ENCODE data around the gene PGGHG.

Gene PGGHG

GRCh38 chr11:286977-287820 lies 1.7 kb upstream of the PGGHG start:
- DNase-seq, result peak; percentile 77

- peak; percentile 74 for DNase-seq
These were observed 977 bp upstream of the PGGHG start for GRCh38 chr11:287821-288477.

GRCh38 chr11:289398-289711 lies 429 bp downstream of the PGGHG start:
- DNase-seq, result peak; percentile 45

GRCh38 chr11:289712-290620 lies 1.0 kb downstream of the PGGHG start:
- peak; percentile 28 for DNase-seq

- DNase-seq, result peak; percentile 27
These were observed 1.8 kb downstream of the PGGHG start for GRCh38 chr11:290621-291231.

GRCh38 chr11:291281-292210 lies 2.6 kb downstream of the PGGHG start:
- DNase-seq, result peak; percentile 30

GRCh38 chr11:292211-293121 lies 3.5 kb downstream of the PGGHG start:
- peak; percentile 16 for DNase-seq

GRCh38 chr11:293271-293851 lies 4.4 kb downstream of the PGGHG start:
- DNase-seq, result peak; percentile 14

GRCh38 chr11:293852-294661 lies 5.1 kb downstream of the PGGHG start:
- peak; percentile 13 for DNase-seq

- peak; percentile 14 for DNase-seq
These were observed 5.9 kb downstream of the PGGHG start for GRCh38 chr11:294780-295179.

GRCh38 chr11:295351-296170 lies 6.6 kb downstream of the PGGHG start:
- DNase-seq, result peak; percentile 24

- peak; percentile 23 for DNase-seq
These were observed 7.5 kb downstream of the PGGHG start for GRCh38 chr11:296171-297050.

- DNase-seq, result peak; percentile 21
These were observed 8.2 kb downstream of the PGGHG start for GRCh38 chr11:297051-297585.

GRCh38 chr11:297586-298405 lies 8.9 kb downstream of the PGGHG start:
- peak; percentile 51 for DNase-seq

- DNase-seq, result peak; percentile 62
These were observed 9.6 kb downstream of the PGGHG start for GRCh38 chr11:298406-299065.

Measured in activated CD4-positive, alpha-beta T cell treated with anti-CD3 and anti-CD28 coated beads for 1 hour (primary cell).